Activated CD4-positive, alpha-beta T cell treated with anti-CD3 and anti-CD28 coated beads for 36 hours (primary cell): Measurements from ENCODE around the gene CNGA3. TPM values are rescaled to one million over a fixed set of nuclear protein-coding genes. Genes with fewer than 3 reads are reported as not detected.

Experiments
- ATAC-seq: fragments of 200-7000 bp; cut with Tn5 transposase; one replicate; pipeline ENCODE4 v1.10.0; 2021; ENCODE audit warnings: mild to moderate bottlenecking, moderate library complexity
- CTCF ChIA-PET: fragments of 350-600 bp; sonication (Branson Sonifier 250); formaldehyde crosslinking; loops from one replicate; lab custom pipeline; 2021; ENCODE audit warnings: antibody characterized with exemption; lab: Charles Lee
- POLR2A ChIA-PET: fragments of 350-600 bp; sonication (Branson Sonifier 250); formaldehyde crosslinking; loops from one replicate; lab custom pipeline; 2021; ENCODE audit warnings: antibody characterized with exemption, inconsistent platforms; lab: Charles Lee
- DNase-seq: peaks from one replicate; pipeline ENCODE4 v3.0.0-alpha.2; 2020
- H3K27ac Mint-ChIP-seq: one replicate; pipeline ENCODE4 v1.8.0; 2021; ENCODE audit warnings: mixed read lengths
- H3K27me3 Mint-ChIP-seq: one replicate; pipeline ENCODE4 v1.8.0; 2021; ENCODE audit warnings: mixed read lengths
- H3K36me3 Mint-ChIP-seq: one replicate; pipeline ENCODE4 v1.8.0; 2021; ENCODE audit warnings: low read depth, mixed read lengths
- H3K4me1 Mint-ChIP-seq: one replicate; pipeline ENCODE4 v1.8.0; 2021; ENCODE audit warnings: mixed read lengths
- H3K4me3 Mint-ChIP-seq: one replicate; pipeline ENCODE4 v1.8.0; 2021; ENCODE audit warnings: mild to moderate bottlenecking, moderate library complexity, mixed read lengths
- H3K9me3 Mint-ChIP-seq: one replicate; pipeline ENCODE4 v1.8.0; 2021; ENCODE audit warnings: low read depth, mixed read lengths
- intact Hi-C, 2 experiments: fragments of 100-400 bp; cut with DNase I in 1 of 2; cut with micrococcal nuclease in 1 of 2; formaldehyde crosslinking; loops; one replicate each; pipeline versions ENCODE4 v1.14.2 to v1.15.1; 2022 to 2024; cut with DNase I, micrococcal nuclease
- total RNA-seq, 2 experiments: library from RNA; stranded (reverse); gene quantifications; one replicate each; pipeline ENCODE4 v1.2.3, GENCODE V29; 2021

CNGA3 gene
- total RNA-seq, 2 experiments from 2014 or later: not detected

- Mint-ChIP-seq H3K27ac (no peak overlapping the region), H3K36me3 (no peaks in the 10 kb centered on the region), H3K9me3 (no peaks in the 10 kb centered on the region), H3K4me1 (no peaks in the 10 kb centered on the region), H3K27me3 (peaks cover 16% of the 10 kb centered on the region), H3K4me3 (no peak overlapping the region)
- intact Hi-C loops: no loop called here
- ATAC-seq (no peak), DNase-seq (no peak)
- ChIA-PET CTCF (no interaction called here), POLR2A (interaction anchor here (0.5 to 0.7 kb wide), 2 partner anchors 22 to 77 kb away, joined by 3 to 4 read pairs; no protein-coding TSS in a partner anchor)
These were observed 21.5 kb downstream of the CNGA3 start for GRCh38 chr2:98367721-98368120.

- ATAC-seq (no peak), DNase-seq (no peak)
- Mint-ChIP-seq H3K9me3 (no peaks in the 10 kb centered on the region), H3K27me3 (peaks cover 19% of the 10 kb centered on the region), H3K4me1 (no peaks in the 10 kb centered on the region), H3K27ac (no peak overlapping the region), H3K36me3 (no peaks in the 10 kb centered on the region), H3K4me3 (no peak overlapping the region)
- intact Hi-C loops: no loop called here
- ChIA-PET POLR2A (no interaction called here), CTCF (interaction anchor here (1.5 kb wide), 1 partner anchor 12 kb away, joined by 4 read pairs; no protein-coding TSS in a partner anchor)
These were observed 23.5 kb downstream of the CNGA3 start for GRCh38 chr2:98369710-98370239.

- ATAC-seq (no peak), DNase-seq (no peak)
- no peaks in the 10 kb centered on the region for H3K4me1 Mint-ChIP-seq
- H3K36me3 Mint-ChIP-seq: no peaks in the 10 kb centered on the region
- no peak overlapping the region for H3K27ac Mint-ChIP-seq
- intact Hi-C loops: no loop called here
- no peaks in the 10 kb centered on the region for H3K9me3 Mint-ChIP-seq
- peaks cover 17% of the 10 kb centered on the region for H3K27me3 Mint-ChIP-seq
- POLR2A ChIA-PET: no interaction called here
- CTCF ChIA-PET: interaction anchor here (1.0 kb wide), 1 partner anchor 13 kb away, joined by 6 read pairs; no protein-coding TSS in a partner anchor
- no peak overlapping the region for H3K4me3 Mint-ChIP-seq
These were observed 25.9 kb downstream of the CNGA3 start for GRCh38 chr2:98372121-98372520.

GRCh38 chr2:98372579-98372978 is 26.3 kb downstream of the CNGA3 start:
- ATAC-seq (no peak), DNase-seq (no peak)
- intact Hi-C loops: no loop called here
- CTCF ChIA-PET: interaction anchor here (1.0 kb wide), 1 partner anchor 12 kb away, joined by 6 read pairs; no protein-coding TSS in a partner anchor
- H3K27ac Mint-ChIP-seq: no peak overlapping the region
- H3K27me3 Mint-ChIP-seq: peaks cover 15% of the 10 kb centered on the region
- H3K4me3 Mint-ChIP-seq: no peak overlapping the region
- H3K9me3 Mint-ChIP-seq: no peaks in the 10 kb centered on the region
- no peaks in the 10 kb centered on the region for H3K4me1 Mint-ChIP-seq
- H3K36me3 Mint-ChIP-seq: no peaks in the 10 kb centered on the region
- POLR2A ChIA-PET: no interaction called here

GRCh38 chr2:98374286-98374685 is 28.0 kb downstream of the CNGA3 start:
- Mint-ChIP-seq H3K4me3 (no peak overlapping the region), H3K27me3 (peaks cover 8% of the 10 kb centered on the region), H3K27ac (no peak overlapping the region), H3K9me3 (no peaks in the 10 kb centered on the region), H3K4me1 (no peaks in the 10 kb centered on the region), H3K36me3 (no peaks in the 10 kb centered on the region)
- ChIA-PET CTCF (interaction anchor here (1.2 kb wide), 1 partner anchor 11 kb away, joined by 4 read pairs; no protein-coding TSS in a partner anchor), POLR2A (interaction anchor here (0.6 kb wide), 1 partner anchor 50 kb away, joined by 3 read pairs; no protein-coding TSS in a partner anchor)
- ATAC-seq: no peak
- intact Hi-C loops: no loop called here
- no peak for DNase-seq

GRCh38 chr2:98374958-98375570 is 28.8 kb downstream of the CNGA3 start:
- ChIA-PET CTCF (interaction anchor here (1.2 to 1.8 kb wide), 2 partner anchors 10 kb away, joined by 4 to 8 read pairs; no protein-coding TSS in a partner anchor), POLR2A (no interaction called here)
- Mint-ChIP-seq H3K27me3 (peaks cover 8% of the 10 kb centered on the region), H3K4me3 (no peak overlapping the region), H3K9me3 (no peaks in the 10 kb centered on the region), H3K36me3 (no peaks in the 10 kb centered on the region), H3K4me1 (no peaks in the 10 kb centered on the region), H3K27ac (no peak overlapping the region)
- no peak for ATAC-seq
- DNase-seq: no peak
- intact Hi-C loops: no loop called here

GRCh38 chr2:98376301-98376910 is 30.1 kb downstream of the CNGA3 start:
- intact Hi-C loops: no loop called here
- POLR2A ChIA-PET: no interaction called here
- DNase-seq (no peak), ATAC-seq (no peak)
- H3K27me3 Mint-ChIP-seq: peaks cover 8% of the 10 kb centered on the region
- H3K9me3 Mint-ChIP-seq: no peaks in the 10 kb centered on the region
- H3K4me1 Mint-ChIP-seq: no peaks in the 10 kb centered on the region
- CTCF ChIA-PET: interaction anchor here (0.7 to 1.8 kb wide), 2 partner anchors 9 to 238 kb away, joined by 4 to 8 read pairs; no protein-coding TSS in a partner anchor
- H3K4me3 Mint-ChIP-seq: no peak overlapping the region
- no peak overlapping the region for H3K27ac Mint-ChIP-seq
- no peaks in the 10 kb centered on the region for H3K36me3 Mint-ChIP-seq

GRCh38 chr2:98376996-98377395 is 30.7 kb downstream of the CNGA3 start:
- Mint-ChIP-seq H3K4me1 (no peaks in the 10 kb centered on the region), H3K4me3 (no peak overlapping the region), H3K9me3 (no peaks in the 10 kb centered on the region), H3K36me3 (no peaks in the 10 kb centered on the region), H3K27me3 (peaks cover 9% of the 10 kb centered on the region), H3K27ac (no peak overlapping the region)
- ChIA-PET POLR2A (no interaction called here), CTCF (no interaction called here)
- DNase-seq (no peak), ATAC-seq (no peak)
- intact Hi-C loops: no loop called here

GRCh38 chr2:98377544-98377943 is 31.3 kb downstream of the CNGA3 start:
- H3K4me1 Mint-ChIP-seq: no peaks in the 10 kb centered on the region
- H3K4me3 Mint-ChIP-seq: no peak overlapping the region
- no peaks in the 10 kb centered on the region for H3K36me3 Mint-ChIP-seq
- no peaks in the 10 kb centered on the region for H3K9me3 Mint-ChIP-seq
- H3K27me3 Mint-ChIP-seq: peaks cover 9% of the 10 kb centered on the region
- no peak for DNase-seq
- ChIA-PET CTCF (interaction anchor here (0.6 to 1.1 kb wide), 4 partner anchors 15 to 688 kb away, joined by 3 to 4 read pairs (median 3); no protein-coding TSS in a partner anchor), POLR2A (no interaction called here)
- no peak for ATAC-seq
- no peak overlapping the region for H3K27ac Mint-ChIP-seq
- intact Hi-C loops: no loop called here

- ChIA-PET CTCF (interaction anchor here (0.6 to 1.1 kb wide), 5 partner anchors 15 to 687 kb away, joined by 3 to 6 read pairs (median 3); no protein-coding TSS in a partner anchor), POLR2A (no interaction called here)
- DNase-seq (no peak), ATAC-seq (no peak)
- Mint-ChIP-seq H3K36me3 (no peaks in the 10 kb centered on the region), H3K4me1 (no peaks in the 10 kb centered on the region), H3K9me3 (no peaks in the 10 kb centered on the region), H3K27me3 (peaks cover 6% of the 10 kb centered on the region), H3K4me3 (no peak overlapping the region), H3K27ac (no peak overlapping the region)
- intact Hi-C loops: no loop called here
These were observed 31.9 kb downstream of the CNGA3 start for GRCh38 chr2:98378196-98378595.

- H3K27me3 Mint-ChIP-seq: peaks cover 6% of the 10 kb centered on the region
- intact Hi-C loops: no loop called here
- no peaks in the 10 kb centered on the region for H3K4me1 Mint-ChIP-seq
- ATAC-seq (no peak), DNase-seq (no peak)
- H3K36me3 Mint-ChIP-seq: no peaks in the 10 kb centered on the region
- POLR2A ChIA-PET: no interaction called here
- no peaks in the 10 kb centered on the region for H3K9me3 Mint-ChIP-seq
- no peak overlapping the region for H3K27ac Mint-ChIP-seq
- CTCF ChIA-PET: interaction anchor here (1.1 kb wide), 2 partner anchors 32 to 638 kb away, joined by 3 to 6 read pairs; no protein-coding TSS in a partner anchor
- no peak overlapping the region for H3K4me3 Mint-ChIP-seq
These were observed 32.6 kb downstream of the CNGA3 start for GRCh38 chr2:98378901-98379300.
